ENCODE results near the gene ANKRD33.

Gene ANKRD33

DNA sequence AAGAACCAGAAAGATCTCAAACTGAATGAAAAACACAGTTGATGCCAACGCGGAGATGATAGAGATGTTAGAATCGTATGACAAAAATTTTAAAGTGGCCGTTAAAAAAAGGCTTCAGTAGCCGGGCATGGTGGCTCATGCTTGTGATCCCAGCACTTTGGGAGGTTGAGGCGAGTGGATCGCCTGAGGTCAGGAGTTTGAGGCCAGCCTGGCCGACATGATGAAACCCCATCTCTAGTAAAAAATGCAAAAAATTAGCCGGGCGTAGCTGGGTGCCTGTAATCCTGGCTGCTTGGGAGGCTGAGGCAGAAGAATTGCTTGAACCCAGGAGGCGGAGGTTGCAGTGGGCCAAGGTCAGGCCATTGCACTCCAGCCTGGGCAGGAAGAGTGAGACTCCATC lies 14.0 kb downstream of the ANKRD33 start:
- no peak for DNase-seq (ENCODE audit: low spot score)

DNA sequence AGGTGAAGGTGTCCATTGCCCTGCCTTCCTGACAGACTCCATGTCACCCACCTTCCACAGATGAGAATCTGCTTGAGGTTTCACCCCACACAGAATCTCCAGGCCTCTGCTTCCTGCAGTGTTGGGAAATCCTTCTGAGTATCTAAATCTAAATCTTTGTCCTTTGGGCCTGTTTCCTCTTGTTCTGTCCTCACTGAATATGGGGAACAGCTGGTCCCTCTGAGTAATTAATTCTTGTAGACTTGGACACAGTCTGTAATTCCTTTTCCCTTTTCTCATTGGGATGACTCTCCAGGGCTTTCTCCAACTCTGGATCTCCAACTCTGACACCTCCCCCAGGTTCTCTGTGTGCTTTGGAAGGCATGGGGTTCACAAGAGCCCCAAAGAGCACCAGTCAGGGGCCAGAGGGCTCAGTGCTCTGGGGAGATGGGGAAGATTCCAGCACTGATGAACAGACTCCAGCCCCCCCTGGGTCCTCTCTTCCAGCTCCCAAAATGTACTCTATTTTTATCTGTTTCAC lies 17.1 kb downstream of the ANKRD33 start:
- DNase-seq (ENCODE audit: low spot score) = no peak

GRCh38 chr12:51905471-51906429 lies 17.8 kb downstream of the ANKRD33 start:
- DNase-seq (ENCODE audit: low spot score) = no peak

- no peak for DNase-seq (ENCODE audit: low spot score)
Measured at GRCh38 chr12:51906430-51907082, 18.7 kb downstream of the ANKRD33 start.

GRCh38 chr12:51907083-51907855 lies 19.4 kb downstream of the ANKRD33 start, which contains the start of gene ACVRL1:
Gene ACVRL1, plus strand, starts transcription at chr12:51907504. Its CDS starts 4,971 bp downstream, at chr12:51912475.
- DNase-seq (ENCODE audit: low spot score) = no peak

DNA sequence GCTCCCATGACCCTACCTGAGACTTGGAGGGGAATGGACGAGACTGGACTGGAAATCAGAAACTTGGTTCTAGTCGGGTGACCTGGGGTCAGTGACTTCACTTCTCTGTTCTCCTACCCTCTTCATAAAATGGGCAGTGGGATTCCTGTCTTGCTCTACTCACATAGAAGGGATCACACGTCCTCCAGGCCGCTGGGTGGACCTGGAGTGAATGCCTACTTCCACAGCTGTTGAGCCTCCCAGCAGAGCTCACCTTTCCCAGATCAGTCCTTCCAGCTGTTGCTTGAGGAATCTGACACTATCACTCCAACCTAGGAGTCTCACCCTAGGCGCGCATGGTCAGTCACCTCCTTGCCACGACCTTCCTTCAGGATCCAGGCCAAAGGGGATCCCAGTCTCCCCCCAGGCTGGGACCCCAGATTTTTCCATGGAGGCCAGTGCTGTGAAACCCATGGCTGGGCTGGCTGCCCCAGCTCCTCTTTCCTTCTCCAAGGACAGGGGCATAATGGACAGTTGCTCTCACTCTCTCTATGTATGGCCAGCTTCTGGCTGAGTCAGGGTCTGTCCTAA lies 20.0 kb downstream of the ANKRD33 start:
- DNase-seq (ENCODE audit: low spot score) = no peak

GRCh38 chr12:51908876-51909592 lies 21.1 kb downstream of the ANKRD33 start:
- no peak for DNase-seq (ENCODE audit: low spot score)

DNA sequence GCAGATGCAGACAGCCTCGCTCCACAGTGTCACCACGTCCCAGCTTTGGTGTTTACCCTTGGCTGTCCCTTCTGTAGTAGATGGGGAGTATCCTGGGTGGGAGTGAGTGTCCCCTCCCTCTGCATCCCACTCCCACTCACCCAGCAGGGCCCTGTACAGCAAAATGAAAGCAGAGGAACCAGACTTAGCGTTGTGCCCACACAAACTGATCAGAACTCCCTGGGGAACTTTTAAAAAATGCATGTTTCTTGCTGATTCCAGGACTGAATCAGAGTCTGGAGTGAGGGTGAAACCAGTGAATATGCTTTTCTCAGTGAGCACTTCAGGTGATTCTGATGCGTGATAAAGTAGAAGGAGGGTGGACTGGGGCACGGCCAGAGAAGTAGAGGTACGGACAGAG lies 22.3 kb downstream of the ANKRD33 start:
- DNase-seq (ENCODE audit: low spot score) = no peak

- DNase-seq (ENCODE audit: low spot score) = no peak
Measured at GRCh38 chr12:51910691-51911090, 22.8 kb downstream of the ANKRD33 start.

GRCh38 chr12:51911307-51911706 lies 23.4 kb downstream of the ANKRD33 start:
- no peak for DNase-seq (ENCODE audit: low spot score)

DNA sequence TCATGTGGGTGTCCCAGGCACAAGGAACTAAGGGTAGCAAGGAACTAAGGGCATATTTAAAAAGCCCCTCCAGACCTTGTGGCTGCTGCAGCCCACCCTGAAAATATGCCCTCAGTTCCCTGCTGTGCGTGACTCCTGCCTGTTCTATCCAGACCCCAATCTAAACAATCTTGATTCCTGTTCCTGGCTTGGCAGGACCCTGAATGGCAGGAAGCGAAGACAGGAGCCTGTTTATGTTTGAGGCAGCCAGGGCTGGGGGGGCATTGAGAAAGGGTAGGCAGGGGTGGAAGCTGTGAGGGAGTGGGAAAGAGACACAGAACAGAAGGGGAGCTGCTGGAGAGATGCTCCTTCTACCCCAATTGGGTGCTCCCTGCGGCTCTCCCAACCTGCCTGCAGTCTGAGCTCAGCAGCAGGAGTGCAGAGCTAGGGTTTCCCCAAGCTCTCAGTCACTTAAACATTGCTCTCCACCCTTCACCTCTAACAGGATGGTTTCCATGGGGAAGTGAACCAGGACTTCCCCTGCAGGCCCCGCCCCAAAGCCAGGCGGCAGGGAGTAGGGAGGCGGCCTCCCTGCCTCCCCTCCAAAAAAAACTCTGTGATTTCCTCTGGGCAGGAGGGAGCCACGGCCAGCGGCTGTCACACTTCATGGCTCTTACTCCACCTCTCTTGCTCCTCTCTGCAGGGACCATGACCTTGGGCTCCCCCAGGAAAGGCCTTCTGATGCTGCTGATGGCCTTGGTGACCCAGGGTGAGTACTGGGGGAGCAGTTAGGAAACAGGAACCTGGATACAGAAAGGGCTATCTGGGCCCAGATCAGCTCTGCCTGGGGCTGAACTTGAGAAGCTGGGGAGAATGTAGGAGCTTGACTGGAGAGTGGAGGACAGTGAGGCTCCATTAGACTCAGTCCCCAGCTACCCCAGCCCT lies 24.1 kb downstream of the ANKRD33 start:
- DNase-seq (ENCODE audit: low spot score) = no peak

DNA sequence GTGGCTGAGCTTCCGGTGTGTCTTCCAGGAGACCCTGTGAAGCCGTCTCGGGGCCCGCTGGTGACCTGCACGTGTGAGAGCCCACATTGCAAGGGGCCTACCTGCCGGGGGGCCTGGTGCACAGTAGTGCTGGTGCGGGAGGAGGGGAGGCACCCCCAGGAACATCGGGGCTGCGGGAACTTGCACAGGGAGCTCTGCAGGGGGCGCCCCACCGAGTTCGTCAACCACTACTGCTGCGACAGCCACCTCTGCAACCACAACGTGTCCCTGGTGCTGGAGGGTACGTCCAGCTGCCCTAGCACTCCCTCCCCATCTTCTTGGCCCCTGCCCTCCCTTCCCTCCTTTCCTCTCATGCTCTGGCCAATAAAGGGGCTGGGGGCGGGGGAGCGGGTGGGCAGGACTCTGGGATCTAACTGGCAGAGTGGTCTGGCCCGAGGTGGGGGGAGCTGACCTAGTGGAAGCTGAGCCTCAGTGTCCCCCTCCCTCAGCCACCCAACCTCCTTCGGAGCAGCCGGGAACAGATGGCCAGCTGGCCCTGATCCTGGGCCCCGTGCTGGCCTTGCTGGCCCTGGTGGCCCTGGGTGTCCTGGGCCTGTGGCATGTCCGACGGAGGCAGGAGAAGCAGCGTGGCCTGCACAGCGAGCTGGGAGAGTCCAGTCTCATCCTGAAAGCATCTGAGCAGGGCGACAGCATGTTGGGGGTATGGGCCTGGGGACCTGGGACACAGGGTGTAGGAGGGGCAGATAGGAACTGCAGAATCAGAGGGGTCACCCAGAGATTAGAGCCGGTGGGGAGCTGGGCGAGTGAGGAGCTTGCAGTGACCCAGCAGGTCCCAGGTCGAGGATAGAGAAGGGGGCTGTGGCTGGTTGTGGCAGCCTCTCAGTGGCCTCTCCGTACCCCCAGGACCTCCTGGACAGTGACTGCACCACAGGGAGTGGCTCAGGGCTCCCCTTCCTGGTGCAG lies 25.4 kb downstream of the ANKRD33 start:
- no peak for DNase-seq (ENCODE audit: low spot score)

- DNase-seq (ENCODE audit: low spot score) = no peak
Measured at GRCh38 chr12:51914034-51914923, 26.4 kb downstream of the ANKRD33 start.

DNA sequence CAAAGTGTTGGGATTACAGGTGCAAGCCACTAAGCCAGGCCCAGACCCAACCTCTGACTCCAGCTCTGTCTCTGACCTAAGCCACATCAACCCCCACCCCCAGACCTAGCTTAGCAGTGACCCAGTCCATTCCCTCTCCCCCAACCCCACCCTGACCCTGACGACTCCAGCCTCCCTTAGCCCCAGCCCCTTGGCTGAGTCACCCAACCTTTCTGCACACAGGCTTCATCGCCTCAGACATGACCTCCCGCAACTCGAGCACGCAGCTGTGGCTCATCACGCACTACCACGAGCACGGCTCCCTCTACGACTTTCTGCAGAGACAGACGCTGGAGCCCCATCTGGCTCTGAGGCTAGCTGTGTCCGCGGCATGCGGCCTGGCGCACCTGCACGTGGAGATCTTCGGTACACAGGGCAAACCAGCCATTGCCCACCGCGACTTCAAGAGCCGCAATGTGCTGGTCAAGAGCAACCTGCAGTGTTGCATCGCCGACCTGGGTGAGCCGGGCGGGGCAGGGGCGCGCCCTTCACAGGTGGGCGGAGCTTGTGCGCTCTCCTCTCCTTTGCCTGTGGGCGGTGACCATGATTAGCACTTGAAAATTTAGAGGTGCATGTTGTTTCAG lies 27.2 kb downstream of the ANKRD33 start:
- DNase-seq (ENCODE audit: low spot score) = no peak

- DNase-seq (ENCODE audit: low spot score) = no peak
Measured at GRCh38 chr12:51915951-51916350, 28.0 kb downstream of the ANKRD33 start.

- DNase-seq (ENCODE audit: low spot score) = no peak
Measured at GRCh38 chr12:51917041-51917590, 29.2 kb downstream of the ANKRD33 start.

Data from Ammon's horn (tissue), 1 donor.